ENCODE measurements around the gene RCL1. TPM values are rescaled to one million over a fixed set of nuclear protein-coding genes. Genes with fewer than 3 reads are reported as not detected.
"Not testable (repeated sequence)": the region's sequence is repeated elsewhere in the genome, so short reads cannot be mapped to it uniquely, and the experiment has no call there.

RCL1 gene
- total and polyA plus RNA-seq, 3 experiments from 2014 or later: 17.7 to 39.1 (median 36.5) TPM

GRCh38 chr9:4899853-4900252 is 107.1 kb downstream of the RCL1 start:
- H3K27me3 Mint-ChIP-seq; H3K4me1 ChIP-seq (ENCODE audit: insufficient read depth, low read length); H3K27me3 ChIP-seq (ENCODE audit: insufficient read depth, low read length, poor library complexity, severe bottlenecking); H3K4me3 Mint-ChIP-seq; H3K9me3 ChIP-seq (ENCODE audit: low read length); DNase-seq; POLR2A ChIA-PET; H3K27ac ChIP-seq (ENCODE audit: low read depth, low read length); H3K4me3 ChIP-seq (ENCODE audit: low read length); H3K4me1 Mint-ChIP-seq; H3K36me3 ChIP-seq (ENCODE audit: insufficient read depth, low read length); CTCF ChIA-PET: not testable (repeated sequence)
- H3K9me3 Mint-ChIP-seq: peaks cover 0 to 39% (median 27%) of the 10 kb centered on the region in 5 donors
- H3K36me3 Mint-ChIP-seq: peaks cover 6 to 36% (median 17%) of the 10 kb centered on the region in 3 donors
- peak overlapping the region in 1 of 8 donors; percentile 38 for H3K27ac Mint-ChIP-seq

DNA sequence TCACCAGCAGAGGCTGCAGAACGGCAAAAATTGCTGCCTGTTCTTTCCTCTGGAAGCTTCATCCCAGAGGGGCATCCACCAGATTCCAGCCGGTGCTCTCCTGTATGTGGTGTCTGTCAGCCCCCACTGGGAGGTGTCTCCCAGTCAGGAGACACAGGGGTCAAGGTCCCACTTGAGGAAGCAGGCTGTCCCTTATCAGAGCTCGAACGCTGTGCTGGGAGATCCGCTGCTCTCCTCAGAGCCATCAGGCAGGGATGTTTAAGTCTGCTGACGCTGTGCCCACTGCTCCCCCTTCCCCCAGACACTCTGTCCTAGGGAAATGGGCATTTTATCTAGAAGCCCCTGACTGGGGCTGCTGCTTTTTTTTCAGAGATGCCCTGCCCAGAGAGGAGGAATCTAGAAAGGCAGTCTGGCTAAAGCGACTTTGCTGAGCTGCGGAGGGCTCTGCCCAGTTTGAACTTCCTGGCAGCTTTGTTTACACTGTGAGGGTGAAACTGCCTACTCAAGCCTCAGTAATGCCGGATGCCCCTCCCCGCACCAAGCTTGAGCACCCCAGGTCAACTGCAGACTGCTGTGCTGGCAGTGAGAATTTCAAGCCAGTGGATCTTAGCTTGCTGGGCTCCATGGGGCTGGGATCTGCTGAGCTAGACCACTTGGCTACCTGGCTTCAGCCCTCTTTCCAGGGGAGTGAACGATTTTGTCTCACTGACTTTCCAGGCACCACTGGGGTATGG is 108.8 kb downstream of the RCL1 start:
- H3K4me3 ChIP-seq (ENCODE audit: low read length); H3K4me1 Mint-ChIP-seq; POLR2A ChIA-PET: not testable (repeated sequence)

DNA sequence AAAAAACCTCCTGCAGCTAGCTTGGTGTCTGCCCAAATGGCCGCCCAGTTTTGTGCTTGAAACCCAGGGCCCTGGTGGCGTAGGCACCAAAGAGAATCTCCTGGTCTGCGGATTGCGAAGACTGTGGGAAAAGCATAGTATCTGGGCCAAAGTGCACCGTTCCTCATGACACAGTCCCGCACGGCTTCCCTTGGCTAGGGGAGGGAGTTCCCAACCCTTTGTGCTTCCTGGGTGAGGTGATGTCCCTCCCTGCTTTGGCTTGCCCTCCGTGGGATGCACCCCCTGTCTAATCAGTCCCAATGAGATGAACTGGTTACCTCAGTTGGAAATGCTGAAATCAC is 109.4 kb downstream of the RCL1 start:
- DNase-seq: no peak
- peaks cover 0 to 3% (median 3%) of the 10 kb centered on the region in 3 donors for H3K4me1 Mint-ChIP-seq
- peak overlapping the region in 2 of 8 donors; percentile 52 to 72 for H3K27ac Mint-ChIP-seq
- ChIA-PET POLR2A (no interaction called here), CTCF (interaction anchor here (1.4 kb wide), 1 partner anchor 139 kb away, joined by 3 read pairs; no protein-coding TSS in a partner anchor)
- Histone ChIP-seq H3K36me3 (ENCODE audit: insufficient read depth, low read length) (no peaks in the 10 kb centered on the region), H3K27ac (ENCODE audit: low read depth, low read length) (no peak overlapping the region), H3K27me3 (ENCODE audit: insufficient read depth, low read length, poor library complexity, severe bottlenecking) (no peaks in the 10 kb centered on the region), H3K4me3 (ENCODE audit: low read length) (no peak overlapping the region), H3K9me3 (ENCODE audit: low read length) (no peaks in the 10 kb centered on the region), H3K4me1 (ENCODE audit: insufficient read depth, low read length) (no peaks in the 10 kb centered on the region)
- peak overlapping the region in 1 of 7 donors; percentile 61 for H3K4me3 Mint-ChIP-seq
- peaks cover 6 to 33% (median 17%) of the 10 kb centered on the region in 3 donors for H3K36me3 Mint-ChIP-seq
- H3K27me3 Mint-ChIP-seq: peaks cover 0 to 2% of the 10 kb centered on the region in 2 donors
- H3K9me3 Mint-ChIP-seq: peaks cover 0 to 34% (median 27%) of the 10 kb centered on the region in 5 donors

More for the DNA sequence above, 108.8 kb downstream of the RCL1 start:
- H3K27me3 Mint-ChIP-seq; H3K4me1 ChIP-seq (ENCODE audit: insufficient read depth, low read length); H3K27me3 ChIP-seq (ENCODE audit: insufficient read depth, low read length, poor library complexity, severe bottlenecking); H3K9me3 ChIP-seq (ENCODE audit: low read length); H3K36me3 ChIP-seq (ENCODE audit: insufficient read depth, low read length); H3K27ac ChIP-seq (ENCODE audit: low read depth, low read length): not testable (repeated sequence)
- Mint-ChIP-seq H3K36me3 (peaks cover 6 to 36% (median 17%) of the 10 kb centered on the region in 3 donors), H3K4me3 (peak overlapping the region in 5 of 7 donors; percentile 15 to 78 (median 44)), H3K27ac (peak overlapping the region in 5 of 8 donors; percentile 52 to 79 (median 72)), H3K9me3 (peaks cover 0 to 39% (median 27%) of the 10 kb centered on the region in 5 donors)
- CTCF ChIA-PET: interaction anchor here (1.4 kb wide), 1 partner anchor 139 kb away, joined by 3 read pairs; no protein-coding TSS in a partner anchor
- DNase-seq: peak in 1 of 5 donors; percentile 12

GRCh38 chr9:4904322-4905134 is 111.8 kb downstream of the RCL1 start:
- H3K27me3 Mint-ChIP-seq: no peaks in the 10 kb centered on the region

GRCh38 chr9:4905135-4905490 is 112.4 kb downstream of the RCL1 start:
- H3K9me3 ChIP-seq (ENCODE audit: low read length): no peaks in the 10 kb centered on the region
- CTCF ChIA-PET: no interaction called here
- peaks cover 0 to 6% (median 6%) of the 10 kb centered on the region in 5 donors for H3K9me3 Mint-ChIP-seq
- no peak overlapping the region for H3K4me3 Mint-ChIP-seq
- peaks cover 0 to 8% (median 3%) of the 10 kb centered on the region in 3 donors for H3K36me3 Mint-ChIP-seq
- no peaks in the 10 kb centered on the region for H3K4me1 ChIP-seq (ENCODE audit: insufficient read depth, low read length)
- no peaks in the 10 kb centered on the region for H3K36me3 ChIP-seq (ENCODE audit: insufficient read depth, low read length)
- H3K27me3 ChIP-seq (ENCODE audit: insufficient read depth, low read length, poor library complexity, severe bottlenecking): no peaks in the 10 kb centered on the region
- H3K27me3 Mint-ChIP-seq: no peaks in the 10 kb centered on the region
- DNase-seq: no peak
- H3K4me3 ChIP-seq (ENCODE audit: low read length): no peak overlapping the region
- H3K27ac ChIP-seq (ENCODE audit: low read depth, low read length): no peak overlapping the region
- H3K4me1 Mint-ChIP-seq: peaks cover 0 to 3% (median 3%) of the 10 kb centered on the region in 3 donors
- POLR2A ChIA-PET: no interaction called here
- H3K27ac Mint-ChIP-seq: no peak overlapping the region

More at GRCh38 chr9:4904322-4905134, 111.8 kb downstream of the RCL1 start:
- Mint-ChIP-seq H3K4me1 (peaks cover 0 to 3% (median 3%) of the 10 kb centered on the region in 3 donors), H3K9me3 (peaks cover 0 to 12% (median 11%) of the 10 kb centered on the region in 5 donors), H3K27ac (no peak overlapping the region), H3K4me3 (no peak overlapping the region), H3K36me3 (peaks cover 3 to 9% (median 6%) of the 10 kb centered on the region in 3 donors)
- no peak overlapping the region for H3K4me3 ChIP-seq (ENCODE audit: low read length)
- ChIA-PET CTCF (no interaction called here), POLR2A (no interaction called here)
- H3K36me3 ChIP-seq (ENCODE audit: insufficient read depth, low read length): no peaks in the 10 kb centered on the region
- no peak for DNase-seq
- no peak overlapping the region for H3K27ac ChIP-seq (ENCODE audit: low read depth, low read length)
- no peaks in the 10 kb centered on the region for H3K27me3 ChIP-seq (ENCODE audit: insufficient read depth, low read length, poor library complexity, severe bottlenecking)
- H3K9me3 ChIP-seq (ENCODE audit: low read length): no peaks in the 10 kb centered on the region
- no peaks in the 10 kb centered on the region for H3K4me1 ChIP-seq (ENCODE audit: insufficient read depth, low read length)

Other genes starting within 250 kb of the RCL1 start
- gene PLPP6, start 130.7 kb upstream of the RCL1 start, total RNA-seq: 1 to 10 TPM; 5.5 to 6.3 TPM
- gene PLPP6, start 130.7 kb upstream of the RCL1 start, polyA plus RNA-seq: 3.7 TPM
- gene SPATA6L, start 126.5 kb upstream of the RCL1 start, total RNA-seq: under 1 TPM; 0.51 to 0.96 TPM
- 0.14 TPM for gene SPATA6L, start 126.5 kb upstream of the RCL1 start, polyA plus RNA-seq
- 10 to 100 TPM; 12.5 to 15.0 TPM for gene CDC37L1, start 113.4 kb upstream of the RCL1 start, total RNA-seq
- 17.8 TPM for gene CDC37L1, start 113.4 kb upstream of the RCL1 start, polyA plus RNA-seq
- 10 to 100 TPM; 25.3 to 29.8 TPM for gene AK3, start 51.7 kb upstream of the RCL1 start, total RNA-seq
- gene AK3, start 51.7 kb upstream of the RCL1 start, polyA plus RNA-seq: 42.0 TPM
- 10 to 100 TPM; 24.9 to 25.1 TPM for gene JAK2, start 192.3 kb downstream of the RCL1 start, total RNA-seq
- 9.6 TPM for gene JAK2, start 192.3 kb downstream of the RCL1 start, polyA plus RNA-seq

All from CD8-positive, alpha-beta memory T cell (primary cell).